SK-N-MC (cell line): ENCODE results near the gene TEX50.

Experiments
- EZH2 ChIP-seq: fragments of 200-600 bp; sonication (generic); IDR thresholded peaks from one replicate; pipeline ENCODE4 v1.6.1; 2017; ENCODE audit warnings: antibody characterized with exemption
- POLR2AphosphoS5 ChIP-seq: IDR thresholded peaks from 2 replicates; pipeline ENCODE4 v1.6.1; 2012; ENCODE audit warnings: mild to moderate bottlenecking, low read depth, low read length, borderline replicate concordance

GRCh38 chr1:173601588-173601987, 33.5 kb upstream of the TEX50 start:
- TF ChIP-seq POLR2AphosphoS5 (no peak), EZH2 (no peak)
